Skeletal muscle tissue (tissue), 4 donors: ENCODE data around the gene SH3GLB2. TPM values are rescaled to one million over a fixed set of nuclear protein-coding genes. Genes with fewer than 3 reads are reported as not detected.
A peak's percentile ranks its signal among the peaks of the same experiment; 100 is the strongest.

Experiments used
- H3K27ac ChIP-seq: one replicate; pipeline ENCODE4 v1.7.0; 2013; ENCODE audit warnings: mild to moderate bottlenecking, low read depth, low read length, inconsistent platforms
- H3K27me3 ChIP-seq, 3 donors: one replicate each; pipeline ENCODE4 v1.7.0; 2013; ENCODE audit warnings: low read length in 3 of 3; ENCODE audit not compliant: control insufficient read depth in 3 of 3, insufficient read depth in 3 of 3
- H3K36me3 ChIP-seq, 3 donors: one replicate each; pipeline ENCODE4 v1.7.0; 2013; ENCODE audit warnings: low read length in 3 of 3; ENCODE audit not compliant: control insufficient read depth in 3 of 3, insufficient read depth in 3 of 3
- H3K4me1 ChIP-seq, 3 donors: one replicate each; pipeline ENCODE4 v1.7.0; 2013; ENCODE audit warnings: low read length in 3 of 3, mild to moderate bottlenecking in 3 of 3; ENCODE audit not compliant: control insufficient read depth in 3 of 3, insufficient read depth in 3 of 3
- H3K4me3 ChIP-seq, 3 donors: one replicate each; pipeline ENCODE4 v1.7.0; 2013; ENCODE audit warnings: low read length in 3 of 3
- H3K9ac ChIP-seq, 3 donors: one replicate each; pipeline ENCODE4 v1.7.0; 2013; ENCODE audit warnings: low read length in 3 of 3, mild to moderate bottlenecking in 3 of 3, moderate library complexity in 2 of 3, low read depth in 1 of 3
- H3K9me3 ChIP-seq, 3 donors: one replicate each; pipeline ENCODE4 v1.7.0; 2013; ENCODE audit warnings: low read length in 3 of 3; ENCODE audit not compliant: control insufficient read depth in 3 of 3
- total RNA-seq: library from RNA; depleted of rRNA; stranded (reverse); fragments of >200 nt; gene quantifications from one replicate; pipeline ENCODE4 v1.2.3, GENCODE V29; 2014
- donor health status: Osteomylitis.

SH3GLB2 gene
- total RNA-seq, 1 donor from 2014 or later: 25.1 TPM

GRCh38 chr9:129069862-129070641 is 41.9 kb upstream of the SH3GLB2 start:
- Histone ChIP-seq H3K9me3 (no peaks in the 10 kb centered on the region), H3K27me3 (no peaks in the 10 kb centered on the region), H3K4me3 (no peak overlapping the region), H3K9ac (no peak overlapping the region), H3K36me3 (peaks cover 23 to 35% (median 27%) of the 10 kb centered on the region in 3 donors), H3K4me1 (peaks cover 0 to 5% (median 3%) of the 10 kb centered on the region in 3 donors), H3K27ac (no peak overlapping the region)

GRCh38 chr9:129068990-129069861 is 41.1 kb upstream of the SH3GLB2 start:
- peak overlapping the region in 1 of 3 donors; percentile 25 for H3K9ac ChIP-seq
- H3K9me3 ChIP-seq: no peaks in the 10 kb centered on the region
- H3K27ac ChIP-seq: no peak overlapping the region
- H3K4me1 ChIP-seq: peaks cover 0 to 5% (median 3%) of the 10 kb centered on the region in 3 donors
- H3K27me3 ChIP-seq: no peaks in the 10 kb centered on the region
- no peak overlapping the region for H3K4me3 ChIP-seq
- H3K36me3 ChIP-seq: peaks cover 30 to 40% (median 31%) of the 10 kb centered on the region in 3 donors

- Histone ChIP-seq H3K27ac (no peak overlapping the region), H3K36me3 (peaks cover 36 to 46% (median 37%) of the 10 kb centered on the region in 3 donors), H3K4me3 (no peak overlapping the region), H3K9ac (no peak overlapping the region), H3K4me1 (peaks cover 0 to 5% (median 3%) of the 10 kb centered on the region in 3 donors), H3K27me3 (no peaks in the 10 kb centered on the region), H3K9me3 (no peaks in the 10 kb centered on the region)
Observed at GRCh38 chr9:129068110-129068509, 40.0 kb upstream of the SH3GLB2 start.

GRCh38 chr9:129064499-129064908 is 36.4 kb upstream of the SH3GLB2 start:
- peaks cover 58 to 63% (median 61%) of the 10 kb centered on the region in 3 donors for H3K36me3 ChIP-seq
- no peak overlapping the region for H3K27ac ChIP-seq

GRCh38 chr9:129063061-129063460 is 34.9 kb upstream of the SH3GLB2 start:
- Histone ChIP-seq H3K27ac (no peak overlapping the region), H3K9ac (no peak overlapping the region), H3K4me1 (no peaks in the 10 kb centered on the region), H3K4me3 (no peak overlapping the region), H3K27me3 (no peaks in the 10 kb centered on the region), H3K36me3 (peaks cover 57 to 62% (median 61%) of the 10 kb centered on the region in 3 donors), H3K9me3 (no peaks in the 10 kb centered on the region)

More at GRCh38 chr9:129064499-129064908, 36.4 kb upstream of the SH3GLB2 start:
- H3K9ac ChIP-seq: no peak overlapping the region
- no peaks in the 10 kb centered on the region for H3K9me3 ChIP-seq
- H3K4me3 ChIP-seq: no peak overlapping the region
- peaks cover 0 to 3% (median under 1%) of the 10 kb centered on the region in 3 donors for H3K4me1 ChIP-seq
- H3K27me3 ChIP-seq: no peaks in the 10 kb centered on the region

GRCh38 chr9:129060991-129061390 is 32.9 kb upstream of the SH3GLB2 start:
- Histone ChIP-seq H3K4me3 (no peak overlapping the region), H3K4me1 (no peaks in the 10 kb centered on the region), H3K27me3 (no peaks in the 10 kb centered on the region), H3K9ac (no peak overlapping the region), H3K27ac (no peak overlapping the region), H3K9me3 (no peaks in the 10 kb centered on the region), H3K36me3 (peaks cover 47 to 56% (median 56%) of the 10 kb centered on the region in 3 donors)

- Histone ChIP-seq H3K9ac (no peak overlapping the region), H3K27ac (no peak overlapping the region), H3K4me3 (no peak overlapping the region), H3K9me3 (no peaks in the 10 kb centered on the region), H3K36me3 (peaks cover 40 to 51% (median 50%) of the 10 kb centered on the region in 3 donors), H3K27me3 (no peaks in the 10 kb centered on the region), H3K4me1 (no peaks in the 10 kb centered on the region)
Observed at GRCh38 chr9:129059796-129060785, 32.0 kb upstream of the SH3GLB2 start.

GRCh38 chr9:129058965-129059795 is 31.0 kb upstream of the SH3GLB2 start:
- H3K4me1 ChIP-seq: no peaks in the 10 kb centered on the region
- H3K4me3 ChIP-seq: no peak overlapping the region
- no peaks in the 10 kb centered on the region for H3K27me3 ChIP-seq
- H3K9me3 ChIP-seq: no peaks in the 10 kb centered on the region
- no peak overlapping the region for H3K27ac ChIP-seq
- H3K9ac ChIP-seq: no peak overlapping the region
- peaks cover 40 to 50% (median 46%) of the 10 kb centered on the region in 3 donors for H3K36me3 ChIP-seq
